Thyroid gland (tissue), 4 donors: ENCODE measurements around the gene IFNL2. TPM values are rescaled to one million over a fixed set of nuclear protein-coding genes. Genes with fewer than 3 reads are reported as not detected.
"Not testable (repeated sequence)": the region's sequence is repeated elsewhere in the genome, so short reads cannot be mapped to it uniquely, and the experiment has no call there.

Experiments used
- DNase-seq, 2 donors: peaks; one replicate each; pipeline ENCODE4 v3.0.0-alpha.2; 2019
- H3K27ac ChIP-seq, 3 donors: fragments of 200-600 bp; sonication (generic); 1 replicate in 2 of 3; 2 replicates in 1 of 3; pipeline ENCODE4 v1.5.1; 2016 to 2019; ENCODE audit warnings: mild to moderate bottlenecking in 1 of 3, moderate library complexity in 1 of 3
- H3K27me3 ChIP-seq: fragments of 200-600 bp; sonication (generic); one replicate; pipeline ENCODE4 v1.5.1; 2019
- H3K36me3 ChIP-seq, 2 donors: fragments of 200-600 bp; sonication (generic); one replicate each; pipeline ENCODE4 v1.5.1; 2016 to 2019
- H3K4me1 ChIP-seq, 2 donors: fragments of 200-600 bp; sonication (generic); one replicate each; pipeline ENCODE4 v1.5.1; 2017 to 2019
- H3K4me3 ChIP-seq, 3 donors: fragments of 200-600 bp; sonication (generic); replicated peaks in 1 of 3; 1 replicate in 2 of 3; 2 replicates in 1 of 3; pipeline ENCODE4 v1.5.1; 2016; ENCODE audit warnings: mild to moderate bottlenecking in 1 of 3
- H3K9me3 ChIP-seq: fragments of 200-600 bp; sonication (generic); one replicate; pipeline ENCODE4 v1.5.1; 2017
- POLR2A ChIP-seq, 2 donors: fragments of 450-650 bp; IDR thresholded peaks; one replicate each; pipeline ENCODE4 v1.6.1; 2017; ENCODE audit warnings: antibody characterized with exemption in 2 of 2, mild to moderate bottlenecking in 2 of 2, moderate library complexity in 1 of 2
- WGBS, 2 donors: methylation state at CpG; one replicate each; pipeline ENCODE4 v1.1.5; 2017; 5-methylcytosine and 5-hydroxymethylcytosine counted together
- intact Hi-C: fragments of 100-400 bp; cut with DNase I; formaldehyde crosslinking; loops from one replicate; pipeline ENCODE4 v1.15.1; 2023
- total RNA-seq, 4 donors: library from RNA; depleted of rRNA; stranded (reverse); fragments of >200 nt; gene quantifications; one replicate each; pipeline ENCODE4 v1.2.3, GENCODE V29; 2016
- TF ChIP-seq, protein P1 (sequence below), 6 experiments: fragments of 200-600 bp in 3 of 6; fragments of 450-650 bp in 3 of 6; sonication (generic) in 3 of 6; IDR thresholded peaks; one replicate each; pipeline ENCODE4 v1.5.1; 2016 to 2019; ENCODE audit warnings: antibody characterized with exemption in 6 of 6, mild to moderate bottlenecking in 2 of 6, inconsistent platforms in 1 of 6, moderate library complexity in 1 of 6

IFNL2 gene
- total RNA-seq, 4 donors from 2014 or later: not detected

GRCh38 chr19:39245166-39245565 lies 23.0 kb upstream of the IFNL2 start:
- H3K9me3 ChIP-seq, intact Hi-C loops, DNase-seq, H3K27ac ChIP-seq, H3K27me3 ChIP-seq, H3K36me3 ChIP-seq, H3K4me3 ChIP-seq: not testable (repeated sequence)
- no CpG with 5 or more reads among the region's 1 CpG for WGBS, 2 donors
- peaks cover 9 to 10% of the 10 kb centered on the region in 2 donors for H3K4me1 ChIP-seq

DNA sequence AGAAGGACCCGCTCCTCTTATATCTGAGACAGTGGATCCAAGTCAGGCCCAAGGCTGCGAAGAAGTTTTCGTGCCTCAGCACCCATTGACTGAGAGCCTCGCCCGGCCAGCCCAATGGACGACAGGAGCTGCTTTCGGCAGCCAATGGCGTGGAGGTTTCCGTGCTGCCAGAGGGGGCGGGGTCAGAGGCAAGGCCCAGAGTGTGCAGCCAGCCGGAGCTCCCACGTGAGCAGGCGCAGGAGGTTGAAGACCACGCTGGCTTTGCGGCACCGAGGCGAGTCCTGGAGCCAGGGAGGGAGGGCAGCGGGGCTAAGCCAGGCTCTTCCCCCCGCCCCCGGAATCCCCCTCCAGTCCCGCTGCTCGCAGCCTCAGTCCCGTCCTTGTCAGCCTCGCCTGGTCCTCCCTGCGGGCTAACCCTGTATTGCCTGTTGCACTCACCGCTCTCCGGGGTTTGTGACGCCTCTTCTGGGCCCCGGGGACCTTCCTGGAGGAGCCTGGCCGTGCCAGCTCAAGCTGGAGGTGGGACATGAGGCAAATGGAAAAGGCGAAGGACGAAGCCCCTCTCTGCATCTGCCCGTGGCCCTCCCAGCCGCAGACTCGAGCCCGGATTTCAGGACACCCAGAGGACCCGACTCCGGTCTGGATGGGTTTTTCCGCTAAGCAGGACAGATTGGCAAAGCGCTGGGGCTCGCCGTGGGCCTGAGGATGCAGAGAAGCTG lies 21.1 kb upstream of the IFNL2 start:
- Histone ChIP-seq H3K36me3 (no peaks in the 10 kb centered on the region), H3K9me3 (no peaks in the 10 kb centered on the region), H3K27me3 (no peaks in the 10 kb centered on the region), H3K27ac (no peak overlapping the region), H3K4me3 (no peak overlapping the region), H3K4me1 (peaks cover 9 to 10% of the 10 kb centered on the region in 2 donors)
- peak; percentile 33 to 55 for DNase-seq
- intact Hi-C loops: no loop called here
- TF ChIP-seq, protein P1, sequence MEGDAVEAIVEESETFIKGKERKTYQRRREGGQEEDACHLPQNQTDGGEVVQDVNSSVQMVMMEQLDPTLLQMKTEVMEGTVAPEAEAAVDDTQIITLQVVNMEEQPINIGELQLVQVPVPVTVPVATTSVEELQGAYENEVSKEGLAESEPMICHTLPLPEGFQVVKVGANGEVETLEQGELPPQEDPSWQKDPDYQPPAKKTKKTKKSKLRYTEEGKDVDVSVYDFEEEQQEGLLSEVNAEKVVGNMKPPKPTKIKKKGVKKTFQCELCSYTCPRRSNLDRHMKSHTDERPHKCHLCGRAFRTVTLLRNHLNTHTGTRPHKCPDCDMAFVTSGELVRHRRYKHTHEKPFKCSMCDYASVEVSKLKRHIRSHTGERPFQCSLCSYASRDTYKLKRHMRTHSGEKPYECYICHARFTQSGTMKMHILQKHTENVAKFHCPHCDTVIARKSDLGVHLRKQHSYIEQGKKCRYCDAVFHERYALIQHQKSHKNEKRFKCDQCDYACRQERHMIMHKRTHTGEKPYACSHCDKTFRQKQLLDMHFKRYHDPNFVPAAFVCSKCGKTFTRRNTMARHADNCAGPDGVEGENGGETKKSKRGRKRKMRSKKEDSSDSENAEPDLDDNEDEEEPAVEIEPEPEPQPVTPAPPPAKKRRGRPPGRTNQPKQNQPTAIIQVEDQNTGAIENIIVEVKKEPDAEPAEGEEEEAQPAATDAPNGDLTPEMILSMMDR (IDR thresholded peaks at IDR 0.05): no peak
- no peak for TF ChIP-seq POLR2A (IDR thresholded peaks at IDR 0.05)
- 20 to 25% methylated on average over 17 of the region's 42 CpGs for WGBS, 2 donors

GRCh38 chr19:39247701-39248664 lies 20.2 kb upstream of the IFNL2 start:
- intact Hi-C loops: no loop called here
- Histone ChIP-seq H3K9me3 (no peaks in the 10 kb centered on the region), H3K27me3 (no peaks in the 10 kb centered on the region), H3K27ac (no peak overlapping the region), H3K36me3 (no peaks in the 10 kb centered on the region), H3K4me1 (peaks cover 9 to 10% of the 10 kb centered on the region in 2 donors), H3K4me3 (no peak overlapping the region)
- WGBS, 2 donors: 19% methylated on average over 27 of the region's 92 CpGs; no CpG with 5 or more reads in 1 of the 2 donors
- no peak for DNase-seq
- TF ChIP-seq POLR2A (IDR thresholded peaks at IDR 0.05): no peak
- TF ChIP-seq, protein P1 (IDR thresholded peaks at IDR 0.05): no peak

DNA sequence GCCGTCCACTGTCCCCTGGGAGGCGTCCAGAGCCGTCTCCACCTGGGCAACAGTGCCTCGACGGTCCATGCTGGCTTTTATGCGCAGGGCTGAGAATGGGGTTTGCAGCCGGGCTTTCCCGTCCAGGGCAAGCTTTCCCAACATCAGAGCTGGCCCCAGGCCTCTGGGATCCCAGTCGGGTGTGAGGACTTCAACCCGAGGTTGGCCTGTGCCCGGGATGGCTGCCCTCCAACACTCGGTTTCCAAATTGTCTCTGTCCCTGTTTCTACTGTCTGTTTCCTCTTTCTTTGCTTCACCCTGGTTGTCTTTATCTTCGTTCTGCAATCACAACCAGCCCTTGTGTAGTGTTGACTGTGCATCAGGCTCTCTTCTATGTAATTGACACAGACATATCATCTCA lies 19.4 kb upstream of the IFNL2 start, which contains the start of gene IFNL4:
TSS of gene IFNL4 (minus strand) at position 51 of the 400 bp plus-strand sequence.
- Histone ChIP-seq H3K4me3 (no peak within 1 kb of the TSS), H3K9me3 (no peaks in the 10 kb centered on the region)
- 60 to 62% methylated on average over 10 to 12 of the region's 13 CpGs for whole genome bisulfite sequencing, 2 donors

GRCh38 chr19:39251081-39251480 lies 17.1 kb upstream of the IFNL2 start:
- H3K4me3 ChIP-seq: no peak overlapping the region
- peaks cover 9 to 10% of the 10 kb centered on the region in 2 donors for H3K4me1 ChIP-seq
- TF ChIP-seq, protein P1 (IDR thresholded peaks at IDR 0.05): no peak
- no peak for TF ChIP-seq POLR2A (IDR thresholded peaks at IDR 0.05)
- no peak overlapping the region for H3K27ac ChIP-seq
- no peaks in the 10 kb centered on the region for H3K27me3 ChIP-seq
- H3K9me3 ChIP-seq: no peaks in the 10 kb centered on the region
- DNase-seq: no peak
- intact Hi-C loops: no loop called here
- H3K36me3 ChIP-seq: no peaks in the 10 kb centered on the region
- WGBS, 2 donors: 88 to 91% methylated on average over 5 of the region's 5 CpGs

More for the DNA sequence above, 19.4 kb upstream of the IFNL2 start, which contains the start of gene IFNL4:
- intact Hi-C loops: no loop called here
- Histone ChIP-seq H3K27me3 (no peaks in the 10 kb centered on the region), H3K4me1 (peaks cover 9 to 10% of the 10 kb centered on the region in 2 donors), H3K27ac (no peak within 1 kb of the TSS), H3K36me3 (no peaks in the 10 kb centered on the region)
- TF ChIP-seq, protein P1 (IDR thresholded peaks at IDR 0.05): no peak
- TF ChIP-seq POLR2A (IDR thresholded peaks at IDR 0.05): no peak
- DNase-seq: no peak
